Skin epidermis (tissue), 12 donors: ENCODE measurements around the gene NUP93.
"Not testable (repeated sequence)": the region's sequence is repeated elsewhere in the genome, so short reads cannot be mapped to it uniquely, and the experiment has no call there.

Experiments used
- H3K27ac ChIP-seq, 21 experiments: fragments of 200-600 bp; sonication (generic) in 11 of 21; one replicate each; pipeline ENCODE4 v1.5.0; 2020; ENCODE audit warnings: mild to moderate bottlenecking in 3 of 21, inconsistent platforms in 2 of 21, moderate library complexity in 2 of 21
- H3K4me3 ChIP-seq, 7 experiments: fragments of 200-600 bp; sonication (generic) in 2 of 7; one replicate each; pipeline ENCODE4 v1.5.0; 2020; ENCODE audit warnings: inconsistent platforms in 2 of 7, mild to moderate bottlenecking in 2 of 7, moderate library complexity in 1 of 7

NUP93 gene

DNA sequence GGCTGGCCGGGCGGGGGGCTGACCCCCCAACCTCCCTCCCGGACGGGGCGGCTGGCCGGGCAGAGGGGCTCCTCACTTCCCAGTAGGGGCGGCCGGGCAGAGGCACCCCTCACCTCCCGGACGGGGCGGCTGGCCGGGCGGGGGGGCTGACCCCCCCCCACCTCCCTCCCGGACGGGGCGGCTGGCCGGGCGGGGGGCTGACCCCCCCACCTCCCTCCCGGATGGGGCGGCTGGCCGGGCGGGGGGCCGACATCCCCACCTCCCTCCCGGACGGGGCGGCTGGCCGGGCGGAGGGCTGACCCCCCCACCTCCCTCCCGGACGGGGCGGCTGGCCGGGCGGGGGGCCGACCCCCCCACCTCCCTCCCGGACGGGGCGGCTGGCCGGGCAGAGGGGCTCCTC lies 9.4 kb downstream of the NUP93 start:
- H3K4me3 ChIP-seq, H3K27ac ChIP-seq: not testable (repeated sequence)

DNA sequence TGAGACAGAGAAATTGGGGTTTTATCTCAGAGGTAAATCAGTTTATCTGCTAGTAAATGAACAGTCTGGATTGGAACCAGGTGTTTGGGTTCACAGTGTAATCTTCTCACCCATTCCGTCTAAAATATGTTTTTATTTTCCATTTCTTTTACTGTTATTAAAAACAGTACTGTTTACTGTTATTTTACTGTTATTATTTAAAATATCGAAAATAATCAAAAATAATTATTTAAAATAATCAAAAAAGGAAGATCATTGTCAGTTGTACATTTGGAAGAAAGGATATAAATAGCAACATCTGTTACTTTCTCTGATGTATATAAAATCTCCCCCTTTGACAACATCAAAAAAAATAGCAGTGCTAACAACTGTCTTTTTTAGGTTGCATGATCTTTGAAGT lies 11.5 kb downstream of the NUP93 start:
- H3K4me3 ChIP-seq: no peak overlapping the region
- peak overlapping the region in 1 of 21 experiments; percentile 24 for H3K27ac ChIP-seq

DNA sequence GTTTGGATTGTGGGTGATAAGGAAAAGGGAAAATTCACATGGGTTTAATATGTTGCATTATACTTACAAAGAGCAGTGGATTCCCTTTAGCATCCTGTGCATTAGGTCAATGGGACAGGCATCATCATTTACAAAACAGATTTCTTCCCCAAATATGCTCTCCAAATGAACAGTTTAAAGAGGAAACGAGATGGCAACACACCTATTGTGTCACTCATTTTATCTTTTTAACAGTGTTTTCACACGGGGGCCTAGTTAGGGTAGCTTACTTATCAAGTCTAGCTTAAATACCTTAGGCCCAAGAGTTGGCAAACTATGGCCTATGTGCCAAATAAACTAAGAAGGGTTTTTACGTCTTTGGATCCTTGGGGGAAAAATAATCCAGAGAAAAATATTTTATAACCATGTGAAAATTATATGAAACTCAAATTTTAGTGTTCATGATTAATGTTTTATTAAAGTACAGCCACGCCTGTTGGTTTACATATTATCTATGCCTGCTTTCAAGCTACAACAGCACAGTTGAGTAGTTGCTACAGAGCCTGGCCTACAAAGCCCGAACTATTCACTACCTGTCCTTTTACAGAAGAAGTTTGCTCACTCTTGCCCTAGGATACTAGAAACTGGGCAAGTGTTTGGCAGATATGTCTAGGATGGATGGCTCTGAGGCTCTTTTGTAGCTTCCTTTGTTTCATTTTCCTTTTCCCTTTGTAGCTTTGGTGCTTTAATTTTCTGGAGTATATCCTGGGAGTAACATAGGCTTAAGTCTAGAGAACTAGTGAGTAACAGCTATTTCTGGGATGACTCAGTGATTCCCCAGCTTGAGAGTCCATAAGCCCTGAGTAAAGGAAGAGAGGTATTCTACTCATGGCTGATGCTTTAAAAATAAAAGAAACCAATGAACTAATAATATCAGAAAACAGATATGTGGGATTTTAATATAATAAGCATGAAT lies 12.4 kb downstream of the NUP93 start:
- Histone ChIP-seq H3K4me3 (no peak overlapping the region), H3K27ac (peak overlapping the region in 12 of 21 experiments; percentile 4 to 70 (median 32))

DNA sequence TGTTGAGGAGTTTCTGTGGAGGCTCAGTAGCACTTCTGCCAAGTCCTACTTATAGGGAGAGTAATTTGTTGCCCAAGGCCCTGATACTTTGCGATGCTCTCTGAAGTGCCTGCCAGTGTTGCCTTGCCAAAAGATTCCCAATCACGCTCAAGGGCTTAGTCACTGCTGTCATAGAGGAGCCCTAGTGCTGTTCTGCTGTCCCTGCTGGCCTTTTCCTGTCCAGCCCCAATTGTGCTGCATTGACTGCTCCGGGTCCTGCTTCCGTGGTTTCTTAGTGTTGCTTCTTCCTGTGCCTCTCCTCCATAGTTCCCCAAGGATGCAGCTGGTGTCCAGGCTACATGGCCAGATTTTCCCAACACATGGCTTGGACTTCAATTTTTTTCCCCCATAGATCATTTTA lies 13.9 kb downstream of the NUP93 start:
- Histone ChIP-seq H3K27ac (peak overlapping the region in 3 of 21 experiments; percentile 7 to 32 (median 23)), H3K4me3 (no peak overlapping the region)

DNA sequence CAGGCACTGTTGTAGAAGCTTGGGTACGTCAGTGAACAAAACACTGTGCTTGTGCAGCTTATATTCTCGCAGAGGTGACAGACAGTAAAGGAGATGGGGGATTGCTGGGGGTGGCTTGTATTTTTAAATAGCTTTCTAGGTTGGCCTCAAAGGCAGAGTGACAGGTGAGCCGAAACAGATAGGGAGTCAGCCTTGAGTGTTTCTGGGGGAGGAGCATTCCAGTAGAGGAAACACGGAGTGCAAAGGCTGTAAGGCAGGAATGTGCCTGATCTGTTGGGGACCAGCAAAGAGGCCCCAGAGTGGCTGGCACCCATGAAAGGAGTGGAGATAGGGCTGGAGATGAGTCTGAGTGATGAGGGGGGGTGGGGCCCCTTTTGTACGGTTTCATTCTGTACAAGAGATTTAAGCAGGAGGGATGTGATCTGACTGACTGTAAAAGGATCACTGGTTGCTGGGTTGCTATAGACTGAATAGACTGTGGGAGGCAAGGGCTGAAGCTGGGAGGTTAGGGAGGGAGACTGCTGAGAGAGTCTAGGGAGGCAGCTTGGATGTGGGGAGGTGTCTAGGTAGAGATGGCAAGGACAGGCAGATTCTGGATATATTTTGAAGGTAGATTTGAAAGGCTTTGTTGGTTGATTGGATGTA lies 15.2 kb downstream of the NUP93 start:
- H3K27ac ChIP-seq: no peak overlapping the region
- H3K4me3 ChIP-seq: no peak overlapping the region

- H3K4me3 ChIP-seq: no peak overlapping the region
Observed at GRCh38 chr16:56747486-56748045, 17.6 kb downstream of the NUP93 start.

GRCh38 chr16:56748191-56748590 lies 18.3 kb downstream of the NUP93 start:
- no peak overlapping the region for H3K4me3 ChIP-seq
- no peak overlapping the region for H3K27ac ChIP-seq

More at GRCh38 chr16:56747486-56748045, 17.6 kb downstream of the NUP93 start:
- no peak overlapping the region for H3K27ac ChIP-seq

GRCh38 chr16:56748826-56749225 lies 18.9 kb downstream of the NUP93 start:
- Histone ChIP-seq H3K4me3 (no peak overlapping the region), H3K27ac (no peak overlapping the region)

GRCh38 chr16:56749672-56750491 lies 20.0 kb downstream of the NUP93 start:
- Histone ChIP-seq H3K27ac (peak overlapping the region in 2 of 21 experiments; percentile 14 to 35), H3K4me3 (no peak overlapping the region)

- no peak overlapping the region for H3K4me3 ChIP-seq
- H3K27ac ChIP-seq: no peak overlapping the region
Observed at GRCh38 chr16:56753410-56753809, 23.5 kb downstream of the NUP93 start.

- no peak overlapping the region for H3K4me3 ChIP-seq
- H3K27ac ChIP-seq: no peak overlapping the region
Observed at GRCh38 chr16:56755038-56755437, 25.1 kb downstream of the NUP93 start.

GRCh38 chr16:56758432-56758831 lies 28.5 kb downstream of the NUP93 start:
- H3K27ac ChIP-seq: peak overlapping the region in 2 of 21 experiments; percentile 2 to 50

GRCh38 chr16:56758930-56759329 lies 29.0 kb downstream of the NUP93 start:
- Histone ChIP-seq H3K4me3 (no peak overlapping the region), H3K27ac (peak overlapping the region in 2 of 21 experiments; percentile 14 to 50)

More at GRCh38 chr16:56758432-56758831, 28.5 kb downstream of the NUP93 start:
- H3K4me3 ChIP-seq: no peak overlapping the region

- Histone ChIP-seq H3K27ac (no peak overlapping the region), H3K4me3 (no peak overlapping the region)
Observed at GRCh38 chr16:56763291-56763916, 33.5 kb downstream of the NUP93 start.

- H3K4me3 ChIP-seq: no peak overlapping the region
- H3K27ac ChIP-seq: no peak overlapping the region
Observed at GRCh38 chr16:56764835-56765234, 34.9 kb downstream of the NUP93 start.

DNA sequence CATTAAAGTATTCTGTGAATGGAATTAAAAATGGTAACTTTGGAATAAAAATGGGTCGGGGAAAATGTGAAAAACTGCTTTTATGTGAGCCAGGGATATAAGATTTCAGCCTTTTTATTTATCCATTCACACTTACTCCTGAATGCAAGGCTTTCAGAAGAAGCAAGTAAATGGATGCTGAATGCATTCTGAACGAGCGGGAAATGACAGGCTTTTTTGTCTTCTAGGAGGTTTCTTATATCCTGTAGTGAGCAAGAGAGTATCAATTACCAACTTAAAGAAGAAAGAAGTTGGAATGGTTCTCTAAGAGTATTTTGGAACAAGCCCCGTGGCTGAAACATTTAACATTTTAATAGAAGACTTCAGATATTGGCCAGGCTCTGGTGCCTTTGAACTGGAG lies 36.0 kb downstream of the NUP93 start:
- Histone ChIP-seq H3K27ac (no peak overlapping the region), H3K4me3 (no peak overlapping the region)

DNA sequence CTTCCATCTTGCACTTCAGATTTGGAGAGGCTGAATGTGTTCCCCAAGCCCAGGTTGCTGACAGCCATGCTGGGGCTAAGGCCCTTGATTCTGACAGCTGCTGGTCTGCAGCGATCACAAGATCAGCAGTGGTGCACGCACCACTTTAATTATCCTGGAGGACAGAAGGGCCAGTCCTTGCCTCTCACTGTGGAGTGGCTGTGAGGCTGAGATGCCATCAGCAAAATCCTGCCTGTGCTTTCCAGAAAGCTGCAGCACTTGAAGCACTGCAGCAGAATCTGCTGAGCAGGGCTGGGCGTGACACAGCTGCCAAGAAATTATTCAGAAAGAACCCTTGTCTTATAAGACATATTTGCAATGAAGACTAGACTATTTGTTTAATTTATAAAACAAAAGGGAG lies 37.1 kb downstream of the NUP93 start:
- H3K27ac ChIP-seq: no peak overlapping the region
- H3K4me3 ChIP-seq: no peak overlapping the region

- Histone ChIP-seq H3K27ac (no peak overlapping the region), H3K4me3 (no peak overlapping the region)
Observed at GRCh38 chr16:56769677-56770076, 39.7 kb downstream of the NUP93 start.

- no peak overlapping the region for H3K4me3 ChIP-seq
Observed at GRCh38 chr16:56771558-56772279, 41.8 kb downstream of the NUP93 start.

More at GRCh38 chr16:56771558-56772279, 41.8 kb downstream of the NUP93 start:
- peak overlapping the region in 1 of 21 experiments; percentile 5 for H3K27ac ChIP-seq
